Peyer's patch (tissue), 4 donors: ENCODE results near the gene TMEM135. TPM values are rescaled to one million over a fixed set of nuclear protein-coding genes. Genes with fewer than 3 reads are reported as not detected.
"Not testable (repeated sequence)": the region's sequence is repeated elsewhere in the genome, so short reads cannot be mapped to it uniquely, and the experiment has no call there.

Experiments
- DNase-seq, 3 donors: peaks; one replicate each; pipeline ENCODE4 v3.0.0-alpha.2; 2017 to 2019
- H3K27ac ChIP-seq, 4 donors: fragments of 200-600 bp; sonication (generic); one replicate each; pipeline ENCODE4 v1.5.1; 2016 to 2019
- H3K27me3 ChIP-seq, 2 donors: fragments of 200-600 bp; sonication (generic); one replicate each; pipeline ENCODE4 v1.5.1; 2019
- H3K36me3 ChIP-seq, 3 donors: fragments of 200-600 bp; sonication (generic); one replicate each; pipeline ENCODE4 v1.5.1; 2016 to 2019
- H3K4me1 ChIP-seq, 4 donors: fragments of 200-600 bp; sonication (generic); one replicate each; pipeline ENCODE4 v1.5.1; 2016 to 2019
- H3K4me3 ChIP-seq, 4 donors: fragments of 200-600 bp; sonication (generic); 1 replicate in 3 of 4; 2 replicates in 1 of 4; pipeline ENCODE4 v1.5.1; 2016 to 2019; ENCODE audit warnings: mild to moderate bottlenecking in 1 of 4
- H3K9me3 ChIP-seq, 4 donors: fragments of 200-600 bp; sonication (generic); one replicate each; pipeline ENCODE4 v1.5.1; 2016 to 2019; ENCODE audit warnings: mild to moderate bottlenecking in 1 of 4
- CTCF ChIP-seq, 6 experiments: fragments of 450-650 bp in 4 of 6; fragments of 200-600 bp in 2 of 6; sonication (generic) in 1 of 6; IDR thresholded peaks; one replicate each; pipeline ENCODE4 v1.5.1; 2017 to 2019; ENCODE audit warnings: antibody characterized with exemption in 6 of 6, mild to moderate bottlenecking in 3 of 6, moderate library complexity in 1 of 6
- POLR2A ChIP-seq, 2 donors: fragments of 450-650 bp; IDR thresholded peaks; one replicate each; pipeline ENCODE4 v1.5.1; 2017; ENCODE audit warnings: antibody characterized with exemption in 2 of 2, mild to moderate bottlenecking in 2 of 2, moderate library complexity in 2 of 2
- total RNA-seq, 4 donors: library from RNA; depleted of rRNA; stranded (reverse); fragments of >200 nt; gene quantifications; one replicate each; pipeline ENCODE4 v1.1.0, GENCODE V29; 2016

TMEM135 gene
- total RNA-seq, 4 donors from 2014 or later, result 23.1 to 58.2 (median 40.1) TPM

- no peaks in the 10 kb centered on the region for H3K27me3 ChIP-seq
- H3K36me3 ChIP-seq, result no peaks in the 10 kb centered on the region
- TF ChIP-seq POLR2A (IDR thresholded peaks at IDR 0.05) (no peak), CTCF (IDR thresholded peaks at IDR 0.05) (no peak)
- DNase-seq, result no peak
- H3K9me3 ChIP-seq, result no peaks in the 10 kb centered on the region
- no peak overlapping the region for H3K27ac ChIP-seq
- no peak overlapping the region for H3K4me3 ChIP-seq
- H3K4me1 ChIP-seq, result no peaks in the 10 kb centered on the region
These were observed 225.6 kb downstream of the TMEM135 start for GRCh38 chr11:87263264-87263838.

GRCh38 chr11:87263979-87264378, 226.2 kb downstream of the TMEM135 start:
- no peak overlapping the region for H3K4me3 ChIP-seq
- no peaks in the 10 kb centered on the region for H3K27me3 ChIP-seq
- H3K9me3 ChIP-seq, result no peaks in the 10 kb centered on the region
- H3K36me3 ChIP-seq, result no peaks in the 10 kb centered on the region
- H3K27ac ChIP-seq, result no peak overlapping the region
- H3K4me1 ChIP-seq, result no peaks in the 10 kb centered on the region
- TF ChIP-seq POLR2A (IDR thresholded peaks at IDR 0.05) (no peak), CTCF (IDR thresholded peaks at IDR 0.05) (no peak)
- no peak for DNase-seq

- TF ChIP-seq CTCF (IDR thresholded peaks at IDR 0.05) (no peak), POLR2A (IDR thresholded peaks at IDR 0.05) (no peak)
- DNase-seq, result no peak
- Histone ChIP-seq H3K36me3 (no peaks in the 10 kb centered on the region), H3K9me3 (no peaks in the 10 kb centered on the region), H3K4me3 (no peak overlapping the region), H3K4me1 (no peaks in the 10 kb centered on the region), H3K27me3 (no peaks in the 10 kb centered on the region), H3K27ac (no peak overlapping the region)
These were observed 227.4 kb downstream of the TMEM135 start for GRCh38 chr11:87265132-87265531.

- H3K4me3 ChIP-seq, result no peak overlapping the region
- no peaks in the 10 kb centered on the region for H3K4me1 ChIP-seq
- no peaks in the 10 kb centered on the region for H3K36me3 ChIP-seq
- TF ChIP-seq POLR2A (IDR thresholded peaks at IDR 0.05), result no peak
- TF ChIP-seq CTCF (IDR thresholded peaks at IDR 0.05), result no peak
- H3K27ac ChIP-seq, result no peak overlapping the region
- H3K27me3 ChIP-seq, result no peaks in the 10 kb centered on the region
- no peaks in the 10 kb centered on the region for H3K9me3 ChIP-seq
- DNase-seq, result no peak
These were observed 228.2 kb downstream of the TMEM135 start for GRCh38 chr11:87265979-87266378.

GRCh38 chr11:87266751-87267150, 229.0 kb downstream of the TMEM135 start:
- no peaks in the 10 kb centered on the region for H3K4me1 ChIP-seq
- no peak for DNase-seq
- H3K27ac ChIP-seq, result no peak overlapping the region
- no peaks in the 10 kb centered on the region for H3K36me3 ChIP-seq
- no peaks in the 10 kb centered on the region for H3K9me3 ChIP-seq
- no peak for TF ChIP-seq POLR2A (IDR thresholded peaks at IDR 0.05)
- no peak for TF ChIP-seq CTCF (IDR thresholded peaks at IDR 0.05)
- H3K4me3 ChIP-seq, result no peak overlapping the region
- H3K27me3 ChIP-seq, result no peaks in the 10 kb centered on the region

GRCh38 chr11:87271951-87272350, 234.2 kb downstream of the TMEM135 start:
- not testable (repeated sequence) for H3K4me1 ChIP-seq, DNase-seq, H3K27me3 ChIP-seq, H3K36me3 ChIP-seq, H3K27ac ChIP-seq, H3K4me3 ChIP-seq, H3K9me3 ChIP-seq
